Measurements from ENCODE around the gene UTP20.

DNA sequence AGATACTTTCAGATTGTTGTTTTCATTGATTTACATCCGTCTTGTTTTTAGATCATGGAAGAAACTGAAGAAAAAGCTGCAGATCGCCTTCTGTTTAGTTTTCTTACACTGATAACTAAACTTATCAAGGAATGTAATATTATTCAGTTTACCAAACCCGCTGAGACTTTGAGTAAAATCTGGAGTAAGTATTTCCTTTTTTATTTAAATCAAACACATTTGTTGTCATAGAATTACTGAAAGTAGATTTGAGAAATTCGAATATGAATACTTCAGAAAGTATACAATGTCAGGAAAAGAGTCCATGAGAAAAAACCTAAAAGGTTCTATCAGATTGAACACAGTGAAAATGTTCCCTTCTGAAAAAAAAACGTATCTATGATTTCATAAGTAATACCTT, 95.7 kb downstream of the UTP20 start:
- TF ChIP-seq, protein P1, sequence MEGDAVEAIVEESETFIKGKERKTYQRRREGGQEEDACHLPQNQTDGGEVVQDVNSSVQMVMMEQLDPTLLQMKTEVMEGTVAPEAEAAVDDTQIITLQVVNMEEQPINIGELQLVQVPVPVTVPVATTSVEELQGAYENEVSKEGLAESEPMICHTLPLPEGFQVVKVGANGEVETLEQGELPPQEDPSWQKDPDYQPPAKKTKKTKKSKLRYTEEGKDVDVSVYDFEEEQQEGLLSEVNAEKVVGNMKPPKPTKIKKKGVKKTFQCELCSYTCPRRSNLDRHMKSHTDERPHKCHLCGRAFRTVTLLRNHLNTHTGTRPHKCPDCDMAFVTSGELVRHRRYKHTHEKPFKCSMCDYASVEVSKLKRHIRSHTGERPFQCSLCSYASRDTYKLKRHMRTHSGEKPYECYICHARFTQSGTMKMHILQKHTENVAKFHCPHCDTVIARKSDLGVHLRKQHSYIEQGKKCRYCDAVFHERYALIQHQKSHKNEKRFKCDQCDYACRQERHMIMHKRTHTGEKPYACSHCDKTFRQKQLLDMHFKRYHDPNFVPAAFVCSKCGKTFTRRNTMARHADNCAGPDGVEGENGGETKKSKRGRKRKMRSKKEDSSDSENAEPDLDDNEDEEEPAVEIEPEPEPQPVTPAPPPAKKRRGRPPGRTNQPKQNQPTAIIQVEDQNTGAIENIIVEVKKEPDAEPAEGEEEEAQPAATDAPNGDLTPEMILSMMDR (IDR thresholded peaks at IDR 0.05) = no peak
- TF ChIP-seq POLR2A (IDR thresholded peaks at IDR 0.05) = no peak
